ENCODE measurements around the gene SUPT20H.
A peak's percentile ranks its signal among the peaks of the same experiment; 100 is the strongest.

SUPT20H gene

DNA sequence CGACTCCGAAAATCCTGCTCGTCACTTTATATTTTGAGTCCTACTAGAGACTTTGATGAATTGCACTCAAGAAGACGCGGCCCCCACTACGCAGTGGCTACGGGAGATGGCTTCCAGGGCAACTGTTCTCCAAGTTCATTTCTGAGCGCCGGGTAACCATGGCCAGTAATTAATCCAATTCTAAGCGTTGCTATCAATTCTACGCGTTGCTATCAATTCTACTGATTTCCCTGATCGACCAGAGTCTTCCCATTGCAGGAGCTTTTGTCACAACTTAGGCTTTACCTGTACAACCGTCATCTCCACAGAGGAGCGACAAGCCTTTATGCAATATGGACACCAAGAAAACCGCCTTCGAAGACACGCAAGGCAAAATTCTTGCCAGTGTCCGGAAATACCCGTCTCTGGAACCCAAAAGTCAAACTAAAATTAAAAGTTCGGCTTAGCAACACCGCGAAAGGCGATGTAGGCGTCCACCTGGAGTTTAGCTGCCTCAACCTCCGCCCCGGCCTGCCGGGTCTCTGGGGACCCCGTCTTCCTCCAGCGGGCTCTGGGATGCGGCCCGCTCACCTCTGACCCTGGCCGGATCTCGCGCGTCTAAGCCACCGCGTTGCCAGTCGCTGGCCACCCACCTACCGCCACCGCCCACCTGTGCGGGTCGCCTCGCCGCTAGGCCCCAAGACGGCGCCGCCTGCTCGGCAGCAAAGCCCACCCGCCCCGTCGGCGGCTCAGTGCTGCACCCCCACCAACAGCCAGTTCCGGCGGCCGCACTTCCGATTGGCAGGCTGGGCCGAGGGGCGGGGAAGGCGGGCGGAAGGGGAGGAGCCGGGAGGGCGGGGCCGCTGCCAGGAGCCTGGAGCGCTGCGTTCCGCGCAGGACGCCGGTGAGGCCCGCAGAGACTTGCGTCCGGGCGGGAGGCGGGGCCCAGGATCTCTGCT lies at the start of gene SUPT20H:
Gene SUPT20H (minus strand): TSS at position 779 of the 938 bp plus-strand sequence. CDS start 8,198 bp downstream, outside the sequence.
- DNase-seq = peak; percentile 97

DNA sequence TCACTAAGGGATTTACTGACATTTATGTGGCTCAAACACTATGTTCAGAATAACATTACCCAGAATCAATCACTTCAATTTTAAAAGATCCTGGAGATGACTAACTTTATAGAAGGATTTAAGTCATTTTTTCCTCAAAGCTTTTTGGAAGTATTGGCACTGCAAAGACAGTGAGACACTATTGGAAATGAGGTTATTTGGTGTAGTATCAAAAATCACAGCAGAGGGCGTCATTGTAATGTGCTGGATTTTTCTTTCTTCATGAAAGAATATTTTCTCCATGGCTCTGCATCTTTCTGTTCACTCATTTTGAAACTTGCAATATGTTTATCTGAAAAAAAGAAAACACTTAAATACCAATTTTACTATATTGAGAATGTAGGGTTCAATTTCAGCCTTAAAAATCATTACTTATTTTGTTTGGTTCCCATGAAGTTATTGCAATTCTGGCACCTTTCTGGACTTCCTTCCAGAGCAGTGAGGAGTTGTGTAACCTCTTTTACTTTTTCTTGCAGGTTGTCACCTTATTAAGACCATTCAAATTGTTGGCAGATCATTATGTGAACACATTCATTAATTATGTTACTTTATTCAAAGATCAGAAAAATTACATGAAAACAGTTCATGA lies 49.7 kb upstream of the SUPT20H start:
- no peak for DNase-seq

DNA sequence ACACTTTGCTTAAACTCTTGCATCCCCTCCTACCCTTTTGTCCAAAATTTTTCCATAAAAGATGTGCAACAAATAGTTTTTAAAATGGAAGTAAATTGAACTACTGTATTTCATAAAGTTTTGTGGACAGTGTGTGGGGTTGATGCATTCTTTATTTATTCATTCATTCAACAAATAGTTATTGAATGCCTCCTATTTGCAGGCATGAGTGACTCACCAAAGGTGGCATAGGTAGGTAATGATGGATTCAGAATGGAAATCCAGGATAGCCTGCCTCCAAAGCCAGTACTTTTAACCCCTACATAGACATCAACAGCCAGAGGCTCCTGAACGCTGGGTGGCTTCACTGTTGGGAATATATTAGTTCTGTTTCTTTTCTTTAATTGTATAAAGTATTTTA lies 48.4 kb upstream of the SUPT20H start:
- DNase-seq = no peak

DNA sequence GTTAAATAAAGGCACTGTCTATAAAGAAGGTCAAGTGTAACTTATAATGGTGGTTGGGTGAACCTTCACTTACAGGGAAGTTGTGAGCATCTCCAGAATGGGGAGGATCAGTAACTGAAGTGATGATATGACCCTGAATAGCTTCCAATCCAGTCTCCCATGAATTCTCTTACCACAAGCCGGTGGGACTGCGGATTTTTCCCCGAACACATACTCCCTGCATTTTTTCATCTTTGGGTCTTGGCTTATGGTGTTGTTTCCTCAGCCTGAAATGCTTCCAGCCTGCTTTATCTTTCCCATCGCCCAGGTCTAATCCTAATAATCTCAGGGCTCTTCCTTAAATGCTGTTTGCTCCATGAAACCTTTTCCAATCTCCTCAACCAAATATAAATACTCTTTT lies 48.0 kb upstream of the SUPT20H start:
- DNase-seq = no peak

DNA sequence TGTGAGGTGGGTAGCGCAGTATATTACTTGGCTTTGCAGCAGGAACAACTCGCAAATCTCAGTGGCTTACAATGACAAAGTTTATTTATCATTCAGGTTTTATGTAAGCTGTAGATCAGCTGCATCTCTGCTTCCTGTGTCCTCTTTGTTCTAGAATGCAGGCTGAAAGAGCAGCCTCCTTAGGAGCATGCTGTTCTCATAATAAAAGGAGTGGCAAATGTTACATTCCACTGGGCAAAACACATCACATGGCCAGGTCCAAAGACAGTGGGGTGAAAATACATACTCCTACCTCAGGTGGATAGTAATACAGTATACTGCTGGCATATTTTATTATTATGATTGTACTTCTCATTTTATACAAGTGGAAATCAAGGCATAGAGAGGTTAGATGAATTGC lies 47.2 kb upstream of the SUPT20H start:
- DNase-seq = no peak

DNA sequence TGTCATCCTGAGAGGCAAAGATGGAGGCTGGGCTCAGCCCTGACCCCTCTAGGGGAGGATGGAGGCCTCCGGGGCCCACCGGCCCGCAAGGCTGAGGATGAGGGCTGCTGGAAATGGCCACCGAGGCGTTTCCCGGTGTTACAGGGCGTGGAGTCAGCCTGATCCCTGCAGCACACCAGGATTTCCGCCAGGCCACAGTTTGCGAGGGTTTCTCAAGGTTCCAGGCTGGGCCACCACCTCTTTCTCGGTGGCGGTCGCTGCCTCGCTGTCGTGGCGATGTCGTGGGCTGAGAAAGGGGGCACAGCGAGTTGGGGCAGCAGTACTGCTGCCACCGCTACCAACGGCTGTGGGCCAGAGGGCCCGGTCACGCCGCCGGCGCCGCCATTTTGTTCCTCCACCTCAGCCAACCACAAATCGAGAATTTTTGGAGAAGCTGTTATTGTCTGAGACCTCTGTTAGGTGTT lies 45.8 kb upstream of the SUPT20H start, which contains the start of gene CSNK1A1L:
Gene CSNK1A1L (minus strand): TSS at position 414 of the 464 bp plus-strand sequence. CDS start 408 bp downstream, at position 6.
- DNase-seq = no peak

DNA sequence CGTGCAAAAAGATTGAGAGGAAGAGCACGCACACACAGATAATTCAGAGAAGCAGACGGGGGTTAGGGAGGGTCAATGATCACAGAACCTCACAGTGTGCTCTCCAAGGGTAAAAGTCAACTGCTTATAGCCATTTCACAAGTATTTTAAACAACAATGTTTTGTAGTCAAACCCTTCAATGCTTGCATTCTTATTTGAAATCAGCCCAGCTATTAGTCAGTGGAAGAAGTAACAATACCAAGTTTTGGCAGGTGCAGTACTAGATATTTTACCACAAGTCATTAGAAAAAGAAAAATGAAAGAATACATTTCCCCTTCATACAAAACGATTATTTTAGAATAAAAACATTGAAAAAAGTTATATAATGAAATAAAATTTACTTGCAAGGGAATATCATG lies 43.4 kb upstream of the SUPT20H start:
- DNase-seq = no peak

DNA sequence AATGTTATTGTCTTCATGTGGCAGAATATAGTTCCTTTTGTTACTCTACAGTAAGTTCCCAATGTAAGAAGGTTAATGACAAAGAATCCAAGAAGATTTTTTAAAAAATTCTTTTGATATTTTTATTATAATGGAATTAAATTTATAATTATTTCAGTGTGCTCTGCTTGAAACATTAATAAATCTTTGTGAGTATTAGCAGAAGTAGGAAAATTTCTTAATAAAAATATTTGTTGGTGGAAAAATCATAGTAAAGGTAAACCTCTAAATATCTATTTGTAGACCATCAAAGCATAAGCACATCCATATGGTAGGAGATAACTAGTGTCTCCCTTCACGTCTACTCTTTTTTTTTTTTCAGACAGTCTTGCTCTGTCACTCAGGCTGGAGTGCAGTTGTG lies 41.7 kb upstream of the SUPT20H start:
- no peak for DNase-seq

DNA sequence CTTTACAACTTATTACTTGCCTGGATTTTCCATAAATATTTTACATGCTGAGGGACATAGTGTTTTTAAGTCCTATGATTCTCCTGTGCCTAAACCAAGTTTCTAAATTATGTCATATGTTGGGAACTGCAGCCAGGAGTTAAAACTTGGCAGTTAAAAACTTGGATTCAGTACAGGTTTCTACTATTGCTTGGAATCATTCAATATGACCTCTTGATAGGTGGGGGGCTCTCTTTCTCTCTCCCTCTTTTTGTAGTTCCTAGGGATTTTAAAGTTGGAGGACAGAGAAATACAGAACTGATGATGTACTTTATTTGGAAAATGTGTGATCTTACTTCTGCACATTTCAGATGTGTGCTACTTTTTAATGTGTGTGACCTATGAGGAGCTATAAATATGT lies 41.2 kb upstream of the SUPT20H start:
- no peak for DNase-seq

DNA sequence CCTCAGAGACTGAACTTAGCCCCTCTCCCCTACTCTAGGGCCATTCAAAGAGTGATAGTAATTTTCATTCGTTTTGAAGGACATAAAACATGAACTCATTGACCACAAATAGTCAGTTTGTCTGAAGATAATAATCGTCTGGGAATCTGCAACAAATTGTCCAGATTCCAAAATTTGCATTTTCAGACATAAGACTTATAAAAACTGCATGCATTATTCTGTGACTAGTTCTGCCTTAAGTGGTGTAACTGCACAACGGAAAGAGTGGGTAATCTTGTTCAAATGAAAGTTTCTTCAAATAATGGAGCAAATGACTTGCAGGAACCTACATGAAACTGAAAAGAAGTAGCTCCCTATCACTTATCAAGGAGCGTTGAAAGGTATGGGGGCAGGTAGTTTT lies 37.6 kb upstream of the SUPT20H start:
- DNase-seq = no peak

DNA sequence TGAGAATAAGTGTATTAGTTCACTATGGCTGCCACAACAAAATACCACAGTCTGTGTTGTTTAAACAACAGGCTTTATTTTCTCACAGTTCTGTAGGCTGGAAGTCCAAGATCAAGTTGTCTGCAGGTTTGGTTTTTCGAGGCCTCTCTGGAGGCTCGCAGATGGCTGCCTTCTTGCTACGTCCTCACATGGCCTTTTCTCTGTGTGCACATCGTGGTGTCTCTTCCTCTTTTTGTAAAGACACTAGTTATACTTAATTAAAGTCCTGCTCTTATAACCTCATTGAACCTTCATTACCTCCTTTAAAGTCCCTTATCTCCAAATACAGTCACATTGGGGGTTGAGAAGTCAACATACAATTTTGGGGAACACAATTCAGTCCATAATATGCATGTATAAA lies 35.4 kb upstream of the SUPT20H start:
- DNase-seq = no peak

DNA sequence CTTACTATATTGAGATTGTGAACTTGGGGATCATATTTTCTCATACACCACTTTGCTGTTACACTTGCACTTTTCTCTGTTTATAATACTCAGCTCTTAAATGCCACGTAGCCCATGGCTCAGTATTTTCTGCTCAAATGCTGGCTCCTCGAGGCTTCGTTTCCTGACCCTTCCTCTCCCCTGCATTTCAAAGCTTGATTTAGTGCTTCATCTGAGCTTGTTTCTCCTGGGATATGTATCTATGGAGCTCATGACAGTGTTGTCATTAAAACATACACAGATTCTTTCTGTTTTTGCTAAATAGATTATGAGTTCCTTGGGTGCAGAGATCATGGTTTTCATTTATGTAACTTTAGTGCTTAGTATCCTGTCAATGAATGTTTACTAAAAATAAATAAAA lies 34.6 kb upstream of the SUPT20H start:
- DNase-seq = no peak

DNA sequence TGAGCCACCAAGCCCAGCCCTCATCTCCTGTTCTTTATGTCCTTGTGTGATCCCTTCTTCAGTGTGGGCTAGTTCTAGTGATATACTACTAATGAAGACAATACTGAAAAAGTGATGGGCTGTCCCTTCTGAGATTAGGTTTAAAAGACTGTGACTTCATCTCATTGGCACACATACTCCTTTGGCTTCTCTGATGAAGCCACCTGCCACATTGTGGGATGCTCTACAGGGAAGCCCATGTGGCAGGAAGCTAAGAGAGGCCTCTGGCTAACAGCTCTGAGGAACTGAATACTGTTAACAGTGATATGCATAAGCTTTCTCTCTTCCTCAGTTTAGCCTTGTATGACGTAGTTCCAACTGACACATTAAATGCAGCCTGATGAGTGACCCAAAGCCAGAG lies 32.3 kb upstream of the SUPT20H start:
- no peak for DNase-seq

DNA sequence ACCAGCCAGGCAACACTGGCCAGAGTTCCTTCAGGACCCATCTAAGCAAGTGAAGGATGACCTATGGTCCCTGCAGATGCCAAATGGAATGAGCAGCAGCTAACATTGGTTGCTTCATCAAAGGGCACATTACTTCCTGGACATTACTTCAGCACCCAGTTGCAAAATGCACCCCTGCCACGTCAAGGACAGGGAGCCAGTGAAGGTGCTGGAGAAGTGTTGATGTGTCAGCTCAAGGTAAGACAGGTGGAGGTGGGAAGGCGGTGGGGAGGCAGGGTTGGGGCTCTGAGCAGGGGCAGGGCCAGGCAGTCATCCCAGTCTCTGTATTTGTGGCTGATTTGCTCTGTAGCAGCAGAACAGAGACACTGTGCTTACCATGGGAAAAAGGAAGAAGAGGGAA lies 31.4 kb upstream of the SUPT20H start:
- no peak for DNase-seq

DNA sequence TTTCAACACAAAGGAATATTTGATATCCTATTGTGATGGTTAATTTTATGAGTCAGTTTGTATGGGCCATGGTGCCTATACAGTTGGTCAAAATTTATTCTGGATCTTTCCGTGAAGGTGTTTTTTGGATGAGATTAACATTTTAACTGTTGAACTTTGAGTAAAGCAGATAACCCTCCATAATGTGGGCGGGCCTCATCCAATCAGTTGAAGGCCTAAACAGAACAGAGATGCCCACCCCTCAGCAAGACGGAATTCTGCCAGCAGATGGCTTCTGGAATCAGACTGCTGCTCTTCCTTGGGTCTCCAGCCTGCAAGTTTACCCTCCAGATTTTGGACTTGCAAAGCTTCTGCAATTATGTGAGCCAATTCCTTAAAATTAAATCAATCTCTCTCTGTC lies 30.0 kb upstream of the SUPT20H start:
- DNase-seq = no peak

DNA sequence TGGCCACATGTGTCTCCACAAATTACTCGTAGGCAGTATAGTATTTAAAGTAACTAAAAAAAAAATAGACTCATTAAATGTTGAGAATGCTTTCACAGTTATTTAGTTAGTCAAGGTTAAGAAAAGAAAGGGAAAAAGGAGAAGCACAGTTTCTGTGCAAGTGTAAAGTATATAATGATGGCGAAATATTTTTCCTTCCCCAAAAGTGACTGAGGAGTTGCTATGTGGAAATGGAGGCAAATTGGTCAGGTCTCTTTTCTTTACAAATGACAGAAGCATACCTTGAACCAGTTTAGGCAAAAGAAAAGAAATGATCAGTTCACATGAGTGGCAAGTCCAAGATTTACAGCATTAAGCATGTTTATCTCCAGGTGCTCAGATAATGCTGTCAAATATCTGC lies 28.0 kb upstream of the SUPT20H start:
- no peak for DNase-seq

DNA sequence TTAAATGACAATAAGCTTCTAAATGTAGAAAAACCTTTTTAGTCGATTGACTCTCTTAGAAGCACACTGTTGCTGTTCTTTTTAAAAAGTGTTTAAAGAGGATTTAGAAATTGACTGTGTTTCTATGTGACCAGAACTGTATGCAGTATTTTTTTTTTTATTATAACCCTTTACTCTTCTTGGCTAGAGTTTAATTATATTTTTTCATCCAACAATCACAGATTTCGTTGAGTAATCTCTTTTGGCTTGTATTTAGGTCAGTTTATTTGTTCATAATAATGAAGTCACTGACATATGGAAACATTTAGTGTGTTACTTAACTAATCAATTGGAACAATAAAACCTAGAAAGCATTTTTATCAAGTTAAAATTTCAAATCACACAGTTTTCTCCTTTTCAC lies 26.1 kb upstream of the SUPT20H start:
- no peak for DNase-seq

DNA sequence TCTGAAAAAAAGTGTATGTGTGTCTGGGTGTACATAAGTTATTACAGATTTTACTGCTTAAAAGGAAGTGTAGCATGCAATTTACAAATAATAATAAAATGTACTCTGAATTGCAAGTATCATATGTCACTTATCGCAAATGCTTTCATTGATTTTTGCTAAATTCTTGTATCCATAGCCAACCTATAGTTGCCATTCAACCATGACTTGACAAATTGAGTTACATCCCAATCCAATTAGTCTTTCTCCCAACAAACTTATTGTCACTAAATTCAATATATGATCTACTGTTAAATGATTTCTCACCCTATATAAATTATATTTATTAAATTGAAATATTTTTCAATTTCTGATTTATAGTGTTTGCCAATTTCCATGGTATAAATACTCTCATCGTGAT lies 17.3 kb upstream of the SUPT20H start:
- DNase-seq = no peak

DNA sequence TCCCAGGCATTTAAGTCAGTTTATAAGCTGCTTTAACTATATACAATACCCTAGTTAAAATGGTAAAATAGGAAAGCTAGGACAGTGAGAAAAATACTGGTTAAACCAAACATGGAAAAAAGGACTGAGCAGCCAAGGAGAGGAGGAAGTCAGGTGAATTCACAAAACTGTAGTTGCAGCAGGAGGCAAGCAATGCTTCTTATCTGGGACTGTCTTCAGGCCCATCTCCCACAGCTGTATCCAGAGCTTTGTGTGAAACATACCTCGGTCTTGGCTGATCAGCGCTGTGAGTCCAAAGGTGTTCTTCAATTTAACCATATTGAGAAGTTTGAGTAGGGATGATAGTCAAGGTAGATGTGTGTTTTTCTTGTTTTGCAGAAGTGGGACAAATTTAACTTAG lies 15.7 kb upstream of the SUPT20H start:
- DNase-seq = no peak

DNA sequence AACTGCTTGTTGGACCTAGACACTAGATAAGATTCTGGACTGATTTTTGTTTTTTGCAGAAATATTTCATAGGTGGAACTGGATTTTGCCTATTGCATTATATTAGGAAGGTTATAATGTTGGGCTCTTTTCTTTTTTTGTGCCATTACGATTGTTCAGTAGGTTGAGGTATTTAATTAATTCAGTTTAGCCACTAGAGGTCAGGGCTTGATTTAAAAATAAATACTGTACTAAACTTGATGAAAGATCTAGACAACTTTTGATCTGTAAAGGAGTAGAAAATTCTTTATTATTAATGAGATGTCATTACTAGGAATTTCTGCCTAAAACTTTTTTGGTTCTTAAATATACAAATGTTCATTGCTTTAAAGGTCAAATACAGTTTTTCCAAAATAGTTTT lies 15.2 kb upstream of the SUPT20H start:
- DNase-seq = no peak

DNA sequence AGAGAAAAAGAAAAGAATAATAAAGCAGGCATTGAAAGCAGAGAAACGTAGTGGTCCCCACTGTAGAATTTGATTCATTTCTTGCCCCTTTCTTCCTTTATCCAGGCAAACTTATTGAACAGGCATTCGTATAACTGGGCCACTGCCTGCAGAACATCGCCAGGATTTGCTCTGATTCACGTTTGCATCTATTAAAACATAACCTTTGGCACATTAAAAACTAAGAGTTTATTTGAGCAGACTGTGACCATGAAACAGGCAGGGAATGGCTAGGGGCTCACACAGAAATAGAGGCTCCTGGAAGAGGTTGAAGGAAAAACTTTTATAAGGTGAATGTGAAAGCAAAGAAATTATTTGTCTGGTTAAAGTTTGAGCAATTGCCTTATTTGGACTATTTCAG lies 12.5 kb upstream of the SUPT20H start:
- DNase-seq = no peak

DNA sequence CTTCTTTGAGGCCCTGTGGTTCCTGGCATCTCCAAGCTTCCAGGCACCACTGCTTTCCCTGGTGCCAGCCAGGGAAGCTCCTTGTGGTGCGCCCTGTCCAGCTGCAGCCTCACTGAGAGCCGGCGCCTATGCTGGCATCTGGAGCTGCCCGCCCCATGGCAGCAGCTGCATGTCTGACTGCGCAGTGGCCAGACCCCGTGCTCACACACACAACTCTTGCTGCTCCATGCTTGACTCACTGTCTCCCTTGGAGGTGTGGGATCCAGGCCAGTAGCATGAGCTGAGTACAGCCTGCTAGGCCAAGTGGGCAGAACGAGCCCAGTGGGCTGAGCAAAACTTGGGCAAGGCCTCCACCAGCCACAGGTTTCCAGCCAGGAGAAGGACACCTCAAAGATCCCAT lies 11.5 kb upstream of the SUPT20H start:
- no peak for DNase-seq

DNA sequence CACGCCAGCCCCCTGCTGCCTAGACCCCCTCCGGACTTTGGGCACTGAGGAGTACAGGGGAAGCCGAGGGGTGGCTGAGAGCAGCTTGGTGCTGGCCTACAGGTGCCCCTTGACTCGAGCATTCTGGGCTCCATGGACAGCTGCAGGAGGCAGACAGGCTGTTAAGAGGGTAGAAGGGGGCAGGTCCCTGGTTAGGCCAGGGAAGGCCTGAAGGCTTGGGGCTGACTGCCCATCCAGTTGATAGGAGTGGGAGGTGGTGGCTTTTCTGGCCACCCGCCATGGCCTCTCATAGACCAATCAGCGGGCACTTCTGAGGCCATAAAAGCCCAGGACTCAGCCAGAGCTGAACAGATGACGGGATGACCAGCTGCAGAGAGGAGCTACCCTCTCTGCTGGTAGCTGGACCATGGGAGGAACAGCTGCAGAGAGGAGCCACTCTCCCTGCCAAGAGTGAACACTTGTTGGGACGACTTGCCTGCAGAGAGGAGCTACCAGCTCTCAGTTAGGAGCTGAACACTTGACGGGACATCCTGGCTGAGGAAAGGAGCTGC lies 10.7 kb upstream of the SUPT20H start:
- DNase-seq = no peak

DNA sequence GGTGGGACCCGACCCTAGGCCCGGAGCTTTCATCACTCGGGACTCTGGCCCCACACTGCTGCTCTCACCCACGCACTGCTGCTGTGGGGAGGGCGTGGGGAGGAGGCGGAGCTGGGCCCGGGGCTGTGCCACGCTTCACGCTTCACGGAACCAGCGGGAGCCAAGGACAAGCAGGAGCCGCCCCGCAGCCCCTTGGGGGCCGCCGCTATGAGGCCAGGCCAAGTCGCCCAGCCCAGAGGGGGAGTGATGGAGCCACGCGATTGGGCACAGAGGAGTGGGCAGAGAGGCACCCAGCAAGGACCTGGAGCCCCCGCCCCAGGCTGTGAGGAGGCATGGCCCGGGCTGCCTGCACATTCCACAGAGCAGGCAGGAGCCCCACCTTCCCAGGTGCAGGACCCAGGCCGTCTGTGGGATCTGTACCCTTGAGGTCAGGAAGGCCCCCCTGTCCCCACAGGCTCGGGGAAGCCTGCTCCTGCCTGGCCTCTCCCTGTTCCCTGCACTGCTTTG lies 10.2 kb upstream of the SUPT20H start:
- no peak for DNase-seq
